Measurements from ENCODE around the gene TENM3.

- no peak for TF ChIP-seq EZH2 (IDR thresholded peaks at IDR 0.05)
- TF ChIP-seq POLR2AphosphoS5 (IDR thresholded peaks at IDR 0.05; ENCODE audit: borderline replicate concordance, low read depth, low read length), result no peak
These were observed 312.8 kb downstream of the TENM3 start for GRCh38 chr4:182555997-182556418.
